PFSK-1 (cell line): ENCODE results near the gene GGTA1.

ENCODE experiments used
- SIN3A ChIP-seq: IDR thresholded peaks from 2 replicates; pipeline ENCODE4 v1.6.1; 2012; ENCODE audit warnings: mild to moderate bottlenecking, low read length, moderate library complexity, borderline replicate concordance; ENCODE audit not compliant: insufficient read depth
- TAF1 ChIP-seq: IDR thresholded peaks from 2 replicates; pipeline ENCODE4 v1.6.1; 2012; ENCODE audit warnings: low read length, control low read depth, borderline replicate concordance; ENCODE audit not compliant: insufficient read depth
- TF ChIP-seq, protein P1 (sequence below), 2 experiments: IDR thresholded peaks; 2 replicates each; pipeline versions ENCODE4 v1.6.1 to v1.8.0; 2011 to 2012; ENCODE audit warnings: low read depth in 2 of 2, low read length in 2 of 2, control low read depth in 1 of 2, inconsistent platforms in 1 of 2, mild to moderate bottlenecking in 1 of 2, moderate library complexity in 1 of 2; ENCODE audit not compliant: insufficient read depth in 1 of 2

DNA sequence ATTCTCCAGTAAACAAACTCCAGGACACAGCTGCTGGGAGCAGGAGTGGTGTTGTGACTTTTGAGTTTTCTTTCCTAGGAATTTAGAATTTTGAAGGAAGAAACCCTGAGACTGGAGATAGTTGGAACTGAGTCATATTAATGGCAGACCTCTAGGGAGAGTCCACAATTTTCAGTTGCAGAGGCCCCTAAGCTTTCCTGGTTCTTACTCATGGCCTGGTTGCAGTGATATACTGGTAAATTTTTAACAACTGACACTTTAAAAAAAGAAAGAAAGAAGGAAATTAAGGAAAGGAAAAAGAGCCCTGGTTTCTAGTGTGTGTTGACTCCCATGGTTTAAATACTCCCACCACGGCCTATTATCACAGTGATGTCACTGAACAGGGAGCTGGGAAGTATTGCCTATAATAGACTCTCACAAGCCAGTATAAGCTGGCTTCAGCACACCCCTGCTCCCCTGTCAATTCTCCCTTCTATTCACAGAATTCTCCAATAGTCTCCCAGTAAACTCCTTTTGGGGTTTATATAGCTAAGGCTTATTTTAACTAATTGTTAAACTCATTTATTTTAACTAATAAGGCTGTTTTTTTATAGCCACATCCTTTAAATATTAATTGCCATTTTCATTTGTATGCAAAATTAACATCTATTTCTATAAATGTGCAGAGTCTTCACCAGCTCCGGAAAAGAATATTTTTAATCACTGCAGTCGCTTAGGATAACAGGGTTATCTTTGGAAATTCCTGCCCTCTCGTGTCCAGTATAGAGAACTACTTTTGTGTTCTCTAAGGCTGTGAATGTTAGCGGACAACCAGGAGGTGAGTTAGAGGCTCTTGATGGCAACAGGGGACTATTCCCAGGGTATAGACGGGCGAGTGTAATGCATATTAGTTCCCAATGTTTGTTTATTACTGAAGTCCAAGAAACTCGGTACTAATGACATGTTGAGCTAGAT is 59.7 kb downstream of the GGTA1 start:
- TF ChIP-seq TAF1 (no peak), SIN3A (no peak)
- TF ChIP-seq, protein P1, sequence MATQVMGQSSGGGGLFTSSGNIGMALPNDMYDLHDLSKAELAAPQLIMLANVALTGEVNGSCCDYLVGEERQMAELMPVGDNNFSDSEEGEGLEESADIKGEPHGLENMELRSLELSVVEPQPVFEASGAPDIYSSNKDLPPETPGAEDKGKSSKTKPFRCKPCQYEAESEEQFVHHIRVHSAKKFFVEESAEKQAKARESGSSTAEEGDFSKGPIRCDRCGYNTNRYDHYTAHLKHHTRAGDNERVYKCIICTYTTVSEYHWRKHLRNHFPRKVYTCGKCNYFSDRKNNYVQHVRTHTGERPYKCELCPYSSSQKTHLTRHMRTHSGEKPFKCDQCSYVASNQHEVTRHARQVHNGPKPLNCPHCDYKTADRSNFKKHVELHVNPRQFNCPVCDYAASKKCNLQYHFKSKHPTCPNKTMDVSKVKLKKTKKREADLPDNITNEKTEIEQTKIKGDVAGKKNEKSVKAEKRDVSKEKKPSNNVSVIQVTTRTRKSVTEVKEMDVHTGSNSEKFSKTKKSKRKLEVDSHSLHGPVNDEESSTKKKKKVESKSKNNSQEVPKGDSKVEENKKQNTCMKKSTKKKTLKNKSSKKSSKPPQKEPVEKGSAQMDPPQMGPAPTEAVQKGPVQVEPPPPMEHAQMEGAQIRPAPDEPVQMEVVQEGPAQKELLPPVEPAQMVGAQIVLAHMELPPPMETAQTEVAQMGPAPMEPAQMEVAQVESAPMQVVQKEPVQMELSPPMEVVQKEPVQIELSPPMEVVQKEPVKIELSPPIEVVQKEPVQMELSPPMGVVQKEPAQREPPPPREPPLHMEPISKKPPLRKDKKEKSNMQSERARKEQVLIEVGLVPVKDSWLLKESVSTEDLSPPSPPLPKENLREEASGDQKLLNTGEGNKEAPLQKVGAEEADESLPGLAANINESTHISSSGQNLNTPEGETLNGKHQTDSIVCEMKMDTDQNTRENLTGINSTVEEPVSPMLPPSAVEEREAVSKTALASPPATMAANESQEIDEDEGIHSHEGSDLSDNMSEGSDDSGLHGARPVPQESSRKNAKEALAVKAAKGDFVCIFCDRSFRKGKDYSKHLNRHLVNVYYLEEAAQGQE (IDR thresholded peaks at IDR 0.05; ENCODE audit: insufficient read depth in 1 of 2, low read depth in 2 of 2, low read length in 2 of 2) = no peak
